ENCODE data around the gene NKX2-8.

NKX2-8 gene

DNA sequence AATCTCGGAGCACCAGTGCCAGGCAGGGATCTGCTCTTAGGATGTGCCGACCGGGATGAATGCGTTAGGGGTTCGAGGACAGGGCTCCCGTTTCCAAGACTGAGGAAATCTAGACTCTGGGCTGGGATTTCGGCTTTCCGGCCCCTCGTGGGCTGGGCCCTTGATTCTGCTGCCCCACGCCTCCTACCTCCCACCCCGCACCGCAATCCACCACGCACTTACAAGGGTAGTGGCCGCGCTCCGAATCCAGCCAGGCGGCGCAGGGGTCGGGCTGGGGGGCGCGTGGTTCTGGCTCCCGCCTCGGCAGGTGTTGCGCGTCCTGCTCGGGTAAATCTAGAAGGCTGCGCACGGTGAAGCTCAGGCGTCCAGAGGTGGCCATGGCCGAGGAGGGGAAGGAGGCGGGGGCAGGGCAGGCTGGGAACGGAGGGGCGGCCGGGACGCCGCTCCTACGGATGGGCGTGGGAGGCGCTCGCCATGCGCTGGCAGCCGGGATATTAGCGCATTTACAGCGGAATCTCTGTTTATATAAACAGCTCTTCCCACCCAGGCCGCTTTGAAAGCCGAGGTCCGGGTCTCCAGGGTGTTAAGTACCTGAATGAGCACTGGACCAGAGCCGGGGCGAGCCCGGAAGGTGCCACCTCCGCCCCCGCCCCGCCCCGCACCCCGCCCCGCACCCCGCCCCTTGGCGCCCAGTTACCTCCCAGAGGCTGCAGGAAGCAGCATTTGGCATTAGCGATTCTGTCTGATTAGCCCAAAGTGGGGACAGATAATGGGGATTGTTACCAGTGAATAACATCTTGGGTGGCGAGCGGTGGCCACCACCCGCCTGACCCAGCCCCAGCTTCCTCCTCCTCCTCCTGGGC, at the start of gene NKX2-8:
Gene NKX2-8 (minus strand): TSS at position 604 of the 863 bp plus-strand sequence. CDS start 225 bp downstream, at position 379.
- DNase-seq, result no peak

DNA sequence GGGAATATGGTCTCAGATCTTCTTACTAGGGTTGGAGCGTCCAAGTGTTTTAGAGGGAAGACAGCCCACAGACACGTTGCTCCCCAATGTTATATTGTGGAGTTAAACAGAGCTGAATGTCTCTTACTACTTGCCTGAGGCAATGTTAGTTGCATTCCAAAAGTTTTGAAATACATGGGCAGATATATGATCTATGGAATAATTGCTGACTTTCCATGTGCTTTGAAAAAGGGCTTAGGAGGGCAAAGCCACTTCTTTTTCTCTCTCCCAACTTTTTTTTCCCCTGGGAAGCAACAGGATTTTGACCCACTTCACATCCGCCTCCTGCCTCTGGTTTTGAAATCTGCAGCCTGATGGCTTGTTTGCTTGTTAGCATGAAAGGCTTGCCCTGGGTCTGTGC, 45.6 kb upstream of the NKX2-8 start:
- DNase-seq, result no peak

DNA sequence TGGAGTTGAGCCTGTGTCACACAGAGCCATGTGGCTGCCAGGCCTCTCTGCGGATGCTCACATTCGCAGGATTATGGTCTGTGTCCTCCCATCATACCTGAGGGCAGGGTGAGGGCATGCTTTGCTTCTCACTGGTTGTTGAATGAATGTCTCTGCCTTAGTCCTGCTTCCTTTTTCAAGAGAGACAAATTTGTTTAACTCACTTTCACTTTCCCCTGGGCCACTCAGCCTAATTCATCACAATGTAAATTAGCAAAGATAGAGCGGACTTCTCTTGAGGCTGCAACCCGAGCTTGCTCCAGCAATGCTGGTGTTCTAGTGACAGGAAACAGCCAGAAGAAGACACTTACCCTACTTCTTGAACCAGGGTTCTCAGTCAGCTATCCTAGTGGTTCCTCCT, 43.7 kb upstream of the NKX2-8 start:
- DNase-seq, result no peak

- DNase-seq, result no peak
Observed at GRCh38 chr14:36625436-36625835, 43.0 kb upstream of the NKX2-8 start.

DNA sequence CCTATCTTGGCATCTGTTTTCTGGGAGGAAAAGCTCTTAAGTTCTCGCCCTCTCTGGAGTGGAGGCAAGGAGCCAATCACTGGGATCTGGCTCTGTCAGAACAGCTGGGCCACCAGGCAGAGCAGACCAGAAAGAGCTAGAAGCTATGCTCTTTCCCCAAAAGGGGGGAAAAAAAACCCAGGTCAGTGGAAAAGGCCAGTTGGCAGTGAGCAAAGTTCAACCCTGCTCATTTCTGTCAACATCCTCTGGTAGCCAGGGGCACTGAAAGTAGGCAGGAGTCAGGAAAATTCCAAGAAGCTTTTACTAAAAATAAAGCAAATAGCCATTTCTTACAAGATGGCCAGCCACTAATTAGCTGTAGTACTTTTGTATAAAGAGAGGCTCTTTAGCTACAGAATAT, 42.6 kb upstream of the NKX2-8 start:
- no peak for DNase-seq

GRCh38 chr14:36619853-36620252, 37.4 kb upstream of the NKX2-8 start:
- DNase-seq, result no peak

DNA sequence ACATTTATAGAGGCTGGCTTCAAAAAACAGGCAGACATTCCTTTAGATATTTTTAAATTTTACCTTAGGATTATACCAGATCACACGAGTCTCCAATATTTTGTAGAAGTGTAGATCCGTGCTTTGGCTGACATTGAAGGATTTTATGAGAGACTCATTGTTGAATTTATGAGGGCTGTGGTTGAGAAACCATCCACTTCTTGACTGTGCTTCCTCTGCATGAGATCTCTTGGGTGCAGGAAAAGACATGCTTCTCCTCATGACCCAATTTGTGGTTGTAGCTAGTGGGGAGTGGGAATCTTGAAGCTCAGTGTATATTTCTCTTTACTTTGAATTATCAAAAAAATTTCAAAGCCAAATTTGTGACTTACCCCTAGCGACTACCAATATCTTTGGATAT, 36.7 kb upstream of the NKX2-8 start:
- no peak for DNase-seq

- DNase-seq, result no peak
Observed at GRCh38 chr14:36618641-36619040, 36.2 kb upstream of the NKX2-8 start.

GRCh38 chr14:36617824-36618223, 35.4 kb upstream of the NKX2-8 start:
- no peak for DNase-seq

DNA sequence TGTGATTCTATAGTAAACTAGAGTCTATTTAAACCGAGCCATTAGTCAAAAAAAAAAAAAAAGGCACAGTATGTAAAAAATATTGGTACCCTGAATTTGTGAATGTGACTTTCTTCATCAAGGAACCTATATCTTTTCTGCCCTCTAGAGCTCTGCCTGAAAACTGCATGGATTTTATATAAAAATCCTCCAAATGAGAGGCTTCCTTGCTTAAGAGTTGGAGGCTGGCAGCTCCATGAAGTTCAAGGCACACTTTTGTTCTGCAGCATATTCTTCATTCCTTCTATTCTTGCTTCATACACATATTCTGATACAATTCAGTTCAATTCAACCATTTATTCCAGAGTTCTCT, 23.1 kb upstream of the NKX2-8 start:
- DNase-seq, result no peak

DNA sequence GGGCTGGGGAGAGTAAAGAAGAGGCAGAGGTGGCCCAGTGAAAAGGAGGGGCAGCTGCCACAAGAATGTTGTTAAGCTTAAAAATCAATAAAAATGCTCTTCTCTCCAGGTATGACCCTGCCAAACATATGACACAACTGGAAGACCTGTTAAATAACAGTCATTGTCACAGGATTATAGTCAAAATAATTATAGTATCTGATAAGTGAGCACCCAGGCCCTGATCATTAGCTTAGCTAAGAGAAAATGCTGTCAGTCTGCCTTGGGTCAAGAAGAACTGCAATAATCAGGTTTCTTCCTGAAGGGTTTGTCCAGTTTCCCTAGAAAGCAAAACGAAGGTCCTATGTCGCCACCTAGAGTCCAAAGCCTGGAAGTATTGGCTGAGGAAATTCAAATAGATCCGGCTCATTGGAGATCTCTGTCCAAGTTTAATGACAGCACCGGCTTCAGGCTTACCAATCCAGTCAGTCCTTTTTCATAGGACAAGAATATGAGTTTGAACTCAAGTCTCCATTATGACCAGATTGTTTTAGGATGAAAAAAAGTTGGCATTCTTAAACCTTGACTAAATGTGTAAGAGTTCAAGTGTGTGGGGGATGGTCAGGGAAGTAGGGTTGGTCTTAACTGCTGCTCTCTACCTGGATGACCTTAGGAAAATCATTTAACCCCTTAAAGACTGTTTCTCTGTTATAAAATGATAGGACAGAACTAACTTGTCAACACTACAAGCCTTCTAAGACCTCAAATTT, 22.5 kb upstream of the NKX2-8 start:
- no peak for DNase-seq

DNA sequence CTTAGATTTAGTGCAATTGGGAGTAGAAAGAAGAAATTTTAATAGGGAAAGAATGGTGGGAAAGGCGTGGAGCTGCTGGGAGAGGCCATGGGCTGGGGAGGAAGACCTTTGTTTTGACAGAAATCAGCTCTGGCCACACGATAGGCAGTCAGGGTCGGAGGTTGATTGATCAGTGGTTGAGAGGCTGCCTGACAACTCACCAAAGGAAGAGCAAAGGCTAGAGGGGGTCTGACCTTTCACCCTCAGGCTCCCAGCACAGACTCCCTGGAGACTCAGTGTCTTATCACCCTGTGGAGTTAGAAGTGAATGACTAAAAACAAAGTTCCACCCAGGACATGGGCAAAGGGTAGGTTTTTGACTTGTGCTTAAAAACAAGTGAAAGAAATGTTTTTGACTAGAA, 18.0 kb upstream of the NKX2-8 start:
- DNase-seq, result no peak

DNA sequence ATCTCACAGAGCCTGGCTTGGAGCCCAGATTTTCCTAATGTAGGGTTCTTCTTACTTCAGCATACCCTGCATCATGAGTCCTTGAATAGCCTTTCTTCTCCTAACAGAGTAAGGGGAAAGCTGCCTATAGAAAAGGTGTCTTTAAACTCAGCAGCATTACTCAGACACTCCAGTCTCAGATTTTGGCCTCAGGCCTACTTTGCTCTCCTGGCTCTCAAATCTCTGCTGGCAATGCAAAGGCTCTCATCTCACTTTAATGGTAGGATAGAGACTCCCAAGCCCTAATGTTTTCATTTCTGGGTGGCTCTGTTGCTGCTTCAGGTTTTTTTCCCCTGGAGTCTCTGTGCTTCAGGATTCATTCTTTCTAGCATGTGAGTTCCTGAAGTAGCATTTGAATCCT, 9.1 kb upstream of the NKX2-8 start:
- no peak for DNase-seq

DNA sequence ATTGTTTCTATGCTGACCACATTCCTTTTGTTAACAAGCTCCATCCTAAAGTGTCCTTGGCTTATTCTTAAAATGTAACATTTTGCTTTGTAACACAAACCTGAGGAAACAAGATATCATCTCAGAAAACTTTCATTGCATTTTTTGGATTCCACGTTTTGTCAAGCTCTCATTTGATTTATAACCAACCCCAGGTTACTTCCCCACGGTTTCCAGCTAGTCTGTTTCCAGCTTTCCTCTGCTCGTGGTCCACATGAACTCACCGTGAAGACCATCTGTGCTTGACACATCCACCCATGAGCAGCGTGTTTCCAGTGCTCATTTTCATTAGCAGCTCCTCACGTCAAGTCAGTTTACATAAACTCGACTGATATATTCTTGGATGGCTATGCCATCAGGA, 6.4 kb upstream of the NKX2-8 start:
- no peak for DNase-seq

GRCh38 chr14:36588119-36588518, 5.7 kb upstream of the NKX2-8 start:
- DNase-seq, result no peak

DNA sequence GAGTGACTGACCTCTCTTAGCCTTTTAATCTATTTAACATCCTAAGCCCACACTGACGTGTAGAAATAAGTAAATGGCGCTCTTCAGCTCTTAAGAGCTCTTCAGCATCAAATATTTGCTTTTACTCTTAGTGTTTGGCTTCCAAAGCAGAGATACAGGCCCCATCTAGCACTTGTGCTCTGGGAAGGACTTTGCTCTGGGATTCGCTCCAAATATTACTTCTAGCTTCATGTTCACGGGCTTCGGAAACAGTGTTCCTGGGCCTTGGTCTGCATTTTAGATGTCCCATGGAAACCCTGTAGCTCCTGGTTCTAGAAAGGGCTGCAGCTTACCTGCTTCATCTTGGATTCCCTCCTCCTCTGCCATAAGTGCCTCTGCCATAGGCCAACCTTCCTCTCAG, 2.7 kb upstream of the NKX2-8 start:
- DNase-seq, result no peak

DNA sequence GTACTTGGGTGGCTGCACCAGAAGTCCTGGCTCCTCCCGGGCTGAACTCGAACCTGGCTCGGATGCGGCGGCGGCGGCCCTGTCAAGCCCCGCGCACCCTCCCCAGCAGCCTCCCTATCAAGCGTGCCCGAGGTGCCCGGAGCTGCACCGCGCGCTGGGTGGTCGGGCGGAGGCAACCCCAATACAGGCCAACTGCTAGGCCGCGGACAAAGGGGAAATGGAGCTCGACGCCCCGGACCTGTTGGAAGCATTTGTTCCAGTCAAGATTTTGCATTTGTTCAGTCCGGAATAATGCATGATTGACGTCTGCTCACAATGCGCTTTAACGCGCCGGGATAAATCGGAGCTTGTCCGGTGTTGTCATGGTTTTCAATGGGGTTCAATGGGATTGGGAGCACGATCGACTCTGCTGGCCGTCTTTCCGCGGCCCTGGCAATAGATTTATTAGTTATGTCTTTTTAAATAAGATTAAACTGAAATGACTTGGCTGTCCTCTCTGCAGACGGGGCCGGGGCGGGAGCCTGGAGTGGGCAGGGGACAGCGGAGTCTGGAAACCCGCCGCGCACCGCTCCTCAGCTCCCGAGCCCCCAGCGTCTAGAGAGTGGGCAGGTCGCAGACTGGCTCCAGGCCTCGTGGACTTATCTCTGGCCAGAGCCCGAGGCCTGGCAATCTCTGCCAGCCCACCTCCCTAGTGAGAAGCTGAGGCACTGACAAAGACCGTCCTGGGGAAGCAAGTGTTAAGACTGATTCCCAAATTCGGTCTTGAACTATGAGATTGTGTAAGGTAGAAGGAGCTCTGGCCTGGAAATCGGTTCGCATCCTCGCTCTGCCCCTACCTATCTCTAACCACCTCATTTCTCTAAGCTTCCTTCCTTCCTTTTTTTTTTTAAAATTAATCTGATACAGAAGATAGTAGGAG, 1.7 kb upstream of the NKX2-8 start:
- DNase-seq, result no peak

DNA sequence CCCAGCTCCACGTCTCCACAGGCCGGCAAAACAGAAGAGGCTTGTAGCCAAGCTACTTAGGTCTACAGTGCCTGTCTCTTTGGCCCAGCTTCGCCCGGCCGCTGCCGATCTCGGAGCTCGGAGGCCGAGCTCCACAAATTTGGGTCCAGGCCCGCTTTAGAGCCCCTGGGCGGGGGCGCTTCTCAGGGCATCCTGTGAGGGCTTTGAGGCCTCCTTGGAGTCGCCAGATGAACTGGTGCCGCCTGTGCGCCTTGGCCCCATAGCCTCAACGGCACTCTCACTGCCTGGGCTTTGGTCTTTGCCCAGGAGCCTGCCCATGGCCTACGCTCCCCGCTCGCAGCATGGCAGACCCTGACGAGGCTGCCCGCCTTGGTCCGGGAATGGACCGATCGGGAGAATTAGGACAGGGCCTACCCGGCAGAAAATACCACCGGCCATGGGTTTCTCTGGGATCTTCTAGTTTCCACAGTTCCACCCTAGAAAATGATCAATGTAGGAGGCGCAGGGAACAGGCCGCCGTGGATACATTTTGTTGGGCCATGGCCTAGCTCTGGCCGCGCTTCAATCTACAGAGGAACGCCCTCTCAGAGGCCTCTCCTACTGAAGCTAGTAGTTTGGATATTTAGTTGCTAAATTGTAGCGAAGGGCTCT, 953 bp upstream of the NKX2-8 start:
- no peak for DNase-seq

DNA sequence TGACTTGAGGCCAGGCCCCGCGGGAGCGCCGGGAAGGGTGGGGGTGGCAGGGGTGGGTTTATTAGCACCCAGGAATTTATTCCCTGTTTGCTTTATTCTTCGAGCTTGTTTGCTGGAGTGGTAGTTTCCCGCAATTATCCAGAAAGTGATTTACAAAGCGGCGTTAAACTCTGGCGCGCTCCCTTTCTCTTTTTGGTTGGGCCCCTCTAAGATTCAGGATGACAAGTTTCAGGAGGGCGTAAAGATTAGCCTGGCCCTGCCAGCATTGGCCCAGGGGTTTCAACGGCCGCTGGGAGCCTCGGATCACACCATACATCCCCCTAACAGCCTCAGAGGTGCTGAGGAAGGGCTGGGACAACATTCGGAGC, 444 bp upstream of the NKX2-8 start:
- DNase-seq, result no peak

GRCh38 chr14:36580856-36581831, 1.3 kb downstream of the NKX2-8 start:
- DNase-seq, result no peak

DNA sequence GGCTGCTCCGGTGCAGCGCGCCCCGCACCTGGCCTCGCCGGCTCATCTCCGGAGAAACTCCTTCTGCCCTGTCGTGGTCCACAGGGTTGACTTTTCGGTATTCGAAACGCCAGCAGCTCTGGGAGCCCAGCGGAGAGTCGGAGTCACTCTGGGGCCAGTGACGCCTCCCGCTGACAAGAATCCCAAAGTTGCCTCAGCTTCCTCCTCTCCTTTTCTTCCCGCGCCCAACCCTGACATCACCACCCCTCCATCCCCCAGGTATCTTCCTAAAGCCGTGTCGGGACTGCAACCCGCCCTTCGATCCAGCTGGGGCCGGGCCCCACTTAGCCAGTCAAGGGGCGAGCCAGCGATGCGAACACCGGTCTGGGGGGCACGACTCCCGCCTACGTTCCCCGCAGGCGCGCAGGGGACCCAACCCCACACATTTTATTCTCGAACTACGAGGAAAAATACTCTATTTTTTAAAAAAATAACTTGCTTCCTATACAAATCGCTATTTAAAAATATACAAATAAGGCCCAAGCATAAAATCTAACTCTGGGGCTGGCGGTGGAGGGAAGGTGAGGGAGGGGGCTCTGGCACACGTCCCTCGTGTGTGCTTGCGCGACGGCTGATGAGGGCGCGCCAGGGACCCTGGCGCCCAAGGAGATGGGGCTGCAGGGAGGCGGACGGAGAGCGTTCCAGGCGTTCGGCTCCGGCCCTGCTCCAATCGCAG, 2.1 kb downstream of the NKX2-8 start:
- DNase-seq, result no peak

Data from activated CD4-positive, CD25-positive, alpha-beta regulatory T cell (primary cell).